HEK293 (cell line): ENCODE data around the gene LRP1B.

ENCODE experiments used
- CTCF ChIA-PET: fragments of 350-600 bp; formaldehyde crosslinking; extraction: SDS; loops from one replicate; lab custom pipeline; 2021; ENCODE audit warnings: antibody characterized with exemption; lab: Yijun Ruan, JAX
- POLR2A ChIA-PET: fragments of 300-600 bp; formaldehyde crosslinking; extraction: SDS; loops from one replicate; lab custom pipeline; 2020; ENCODE audit warnings: antibody characterized with exemption, inconsistent platforms; lab: Yijun Ruan, JAX
- H3K27ac ChIP-seq: fragments of 200-500 bp; sonication (Bioruptor generic); 2 replicates; pipeline ENCODE4 v1.5.1; 2014; ENCODE audit warnings: low read depth, low read length, control low read depth, inconsistent platforms; ENCODE audit errors: extremely low read depth
- H3K36me3 ChIP-seq, 2 experiments: fragments of 200-500 bp in 1 of 2; sonication (Bioruptor generic) in 1 of 2; 1 replicate in 1 of 2; 2 replicates in 1 of 2; pipeline ENCODE4 v1.5.1; 2014 to 2017; ENCODE audit warnings: inconsistent platforms in 2 of 2, low read length in 2 of 2; ENCODE audit not compliant: control insufficient read depth in 2 of 2, insufficient read depth in 1 of 2
- H3K4me1 ChIP-seq: fragments of 200-500 bp; sonication (Bioruptor generic); 2 replicates; pipeline ENCODE4 v1.5.1; 2014; ENCODE audit warnings: mild to moderate bottlenecking, low read length, inconsistent platforms; ENCODE audit not compliant: control insufficient read depth, insufficient read depth
- H3K4me3 ChIP-seq: 2 replicates; pipeline ENCODE4 v1.5.1; 2011; ENCODE audit warnings: low read depth, mild to moderate bottlenecking, control low read depth, low read length, moderate library complexity
- H3K9me3 ChIP-seq: fragments of 200-500 bp; sonication (Bioruptor generic); 2 replicates; pipeline ENCODE4 v1.5.1; 2014; ENCODE audit warnings: low read depth, low read length, inconsistent platforms; ENCODE audit not compliant: control insufficient read depth, insufficient read depth
- AEBP2 ChIP-seq: fragments of 450-650 bp; formaldehyde crosslinking; IDR thresholded peaks from 2 replicates; pipeline ENCODE4 v1.5.1; 2016; ENCODE audit warnings: missing biosample characterization, missing genetic modification characterization, borderline replicate concordance
- EGR2 ChIP-seq: fragments of 450-650 bp; formaldehyde crosslinking; IDR thresholded peaks from 2 replicates; pipeline ENCODE4 v1.5.1; 2016; ENCODE audit warnings: low read depth, missing biosample characterization, missing genetic modification characterization
- GLIS1 ChIP-seq: fragments of 450-650 bp; formaldehyde crosslinking; IDR thresholded peaks from 2 replicates; pipeline ENCODE4 v1.5.1; 2016; ENCODE audit warnings: missing biosample characterization, missing genetic modification characterization
- KLF10 ChIP-seq: fragments of 450-650 bp; IDR thresholded peaks from 2 replicates; pipeline ENCODE4 v1.5.1; 2018; ENCODE audit warnings: missing biosample characterization, mild to moderate bottlenecking, missing genetic modification characterization
- KLF16 ChIP-seq: fragments of 450-650 bp; formaldehyde crosslinking; IDR thresholded peaks from 2 replicates; pipeline ENCODE4 v1.5.1; 2017; ENCODE audit warnings: missing biosample characterization, missing genetic modification characterization
- KLF7 ChIP-seq: fragments of 450-650 bp; formaldehyde crosslinking; IDR thresholded peaks from 2 replicates; pipeline ENCODE4 v1.5.1; 2016; ENCODE audit warnings: missing biosample characterization, missing genetic modification characterization, borderline replicate concordance
- SP7 ChIP-seq: fragments of 450-650 bp; formaldehyde crosslinking; IDR thresholded peaks from 2 replicates; pipeline ENCODE4 v1.5.1; 2016; ENCODE audit warnings: missing biosample characterization, missing genetic modification characterization
- ZBTB1 ChIP-seq: fragments of 450-650 bp; formaldehyde crosslinking; IDR thresholded peaks from 2 replicates; pipeline ENCODE4 v1.5.1; 2016; ENCODE audit warnings: missing biosample characterization, missing genetic modification characterization
- ZNF433 ChIP-seq: fragments of 450-650 bp; formaldehyde crosslinking; IDR thresholded peaks from 2 replicates; pipeline ENCODE4 v1.5.1; 2016; ENCODE audit warnings: missing biosample characterization, missing genetic modification characterization, low read depth
- ZNF518A ChIP-seq: fragments of 450-650 bp; formaldehyde crosslinking; conservative IDR thresholded peaks from 2 replicates; pipeline ENCODE4 v1.5.1; 2016; ENCODE audit warnings: low read depth, missing biosample characterization, missing genetic modification characterization
- ZNF626 ChIP-seq: fragments of 450-650 bp; sonication (Bioruptor Pico); formaldehyde crosslinking; IDR thresholded peaks from 2 replicates; pipeline ENCODE4 v1.5.1; 2018; ENCODE audit warnings: missing biosample characterization, missing genetic modification characterization, inconsistent platforms
- ZNF791 ChIP-seq: fragments of 450-650 bp; formaldehyde crosslinking; IDR thresholded peaks from 2 replicates; pipeline ENCODE4 v1.5.1; 2016; ENCODE audit warnings: missing biosample characterization, missing genetic modification characterization
- TF ChIP-seq, protein P1 (sequence below): fragments of 450-650 bp; formaldehyde crosslinking; optimal IDR thresholded peaks from 2 replicates; pipeline ENCODE3; 2016; ENCODE audit warnings: missing biosample characterization, mild to moderate bottlenecking, missing genetic modification characterization
- TF ChIP-seq, protein P2 (sequence below): fragments of 450-650 bp; formaldehyde crosslinking; IDR thresholded peaks from 2 replicates; pipeline ENCODE4 v1.5.1; 2016; ENCODE audit warnings: missing biosample characterization, missing genetic modification characterization, borderline replicate concordance

The LRP1B gene

GRCh38 chr2:141313972-141314371 is 816.8 kb downstream of the LRP1B start:
- no peaks in the 10 kb centered on the region for H3K36me3 ChIP-seq
- POLR2A ChIA-PET = no interaction called here
- TF ChIP-seq ZBTB1 (no peak), EGR2 (tag by site-specific recombination) (no peak), KLF10 (tag by site-specific recombination) (no peak), ZNF518A (tag by site-specific recombination) (no peak), KLF16 (tag by site-specific recombination) (no peak), KLF7 (tag by site-specific recombination) (no peak), ZNF626 (tag by site-specific recombination) (no peak), ZNF433 (tag by site-specific recombination) (no peak), GLIS1 (no peak), ZNF791 (tag by site-specific recombination) (no peak)
- TF ChIP-seq, protein P1, sequence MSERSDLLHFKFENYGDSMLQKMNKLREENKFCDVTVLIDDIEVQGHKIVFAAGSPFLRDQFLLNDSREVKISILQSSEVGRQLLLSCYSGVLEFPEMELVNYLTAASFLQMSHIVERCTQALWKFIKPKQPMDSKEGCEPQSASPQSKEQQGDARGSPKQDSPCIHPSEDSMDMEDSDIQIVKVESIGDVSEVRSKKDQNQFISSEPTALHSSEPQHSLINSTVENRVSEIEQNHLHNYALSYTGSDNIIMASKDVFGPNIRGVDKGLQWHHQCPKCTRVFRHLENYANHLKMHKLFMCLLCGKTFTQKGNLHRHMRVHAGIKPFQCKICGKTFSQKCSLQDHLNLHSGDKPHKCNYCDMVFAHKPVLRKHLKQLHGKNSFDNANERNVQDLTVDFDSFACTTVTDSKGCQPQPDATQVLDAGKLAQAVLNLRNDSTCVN = no peak
- TF ChIP-seq, protein P2, sequence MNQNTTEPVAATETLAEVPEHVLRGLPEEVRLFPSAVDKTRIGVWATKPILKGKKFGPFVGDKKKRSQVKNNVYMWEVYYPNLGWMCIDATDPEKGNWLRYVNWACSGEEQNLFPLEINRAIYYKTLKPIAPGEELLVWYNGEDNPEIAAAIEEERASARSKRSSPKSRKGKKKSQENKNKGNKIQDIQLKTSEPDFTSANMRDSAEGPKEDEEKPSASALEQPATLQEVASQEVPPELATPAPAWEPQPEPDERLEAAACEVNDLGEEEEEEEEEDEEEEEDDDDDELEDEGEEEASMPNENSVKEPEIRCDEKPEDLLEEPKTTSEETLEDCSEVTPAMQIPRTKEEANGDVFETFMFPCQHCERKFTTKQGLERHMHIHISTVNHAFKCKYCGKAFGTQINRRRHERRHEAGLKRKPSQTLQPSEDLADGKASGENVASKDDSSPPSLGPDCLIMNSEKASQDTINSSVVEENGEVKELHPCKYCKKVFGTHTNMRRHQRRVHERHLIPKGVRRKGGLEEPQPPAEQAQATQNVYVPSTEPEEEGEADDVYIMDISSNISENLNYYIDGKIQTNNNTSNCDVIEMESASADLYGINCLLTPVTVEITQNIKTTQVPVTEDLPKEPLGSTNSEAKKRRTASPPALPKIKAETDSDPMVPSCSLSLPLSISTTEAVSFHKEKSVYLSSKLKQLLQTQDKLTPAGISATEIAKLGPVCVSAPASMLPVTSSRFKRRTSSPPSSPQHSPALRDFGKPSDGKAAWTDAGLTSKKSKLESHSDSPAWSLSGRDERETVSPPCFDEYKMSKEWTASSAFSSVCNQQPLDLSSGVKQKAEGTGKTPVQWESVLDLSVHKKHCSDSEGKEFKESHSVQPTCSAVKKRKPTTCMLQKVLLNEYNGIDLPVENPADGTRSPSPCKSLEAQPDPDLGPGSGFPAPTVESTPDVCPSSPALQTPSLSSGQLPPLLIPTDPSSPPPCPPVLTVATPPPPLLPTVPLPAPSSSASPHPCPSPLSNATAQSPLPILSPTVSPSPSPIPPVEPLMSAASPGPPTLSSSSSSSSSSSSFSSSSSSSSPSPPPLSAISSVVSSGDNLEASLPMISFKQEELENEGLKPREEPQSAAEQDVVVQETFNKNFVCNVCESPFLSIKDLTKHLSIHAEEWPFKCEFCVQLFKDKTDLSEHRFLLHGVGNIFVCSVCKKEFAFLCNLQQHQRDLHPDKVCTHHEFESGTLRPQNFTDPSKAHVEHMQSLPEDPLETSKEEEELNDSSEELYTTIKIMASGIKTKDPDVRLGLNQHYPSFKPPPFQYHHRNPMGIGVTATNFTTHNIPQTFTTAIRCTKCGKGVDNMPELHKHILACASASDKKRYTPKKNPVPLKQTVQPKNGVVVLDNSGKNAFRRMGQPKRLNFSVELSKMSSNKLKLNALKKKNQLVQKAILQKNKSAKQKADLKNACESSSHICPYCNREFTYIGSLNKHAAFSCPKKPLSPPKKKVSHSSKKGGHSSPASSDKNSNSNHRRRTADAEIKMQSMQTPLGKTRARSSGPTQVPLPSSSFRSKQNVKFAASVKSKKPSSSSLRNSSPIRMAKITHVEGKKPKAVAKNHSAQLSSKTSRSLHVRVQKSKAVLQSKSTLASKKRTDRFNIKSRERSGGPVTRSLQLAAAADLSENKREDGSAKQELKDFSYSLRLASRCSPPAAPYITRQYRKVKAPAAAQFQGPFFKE (tag by site-specific recombination) = no peak
- TF ChIP-seq, all 188 proteins: peak for 0
- Histone ChIP-seq H3K27ac (no peak overlapping the region), H3K4me1 (peaks cover 8% of the 10 kb centered on the region), H3K4me3 (no peak overlapping the region), H3K9me3 (no peaks in the 10 kb centered on the region)
- CTCF ChIA-PET = no interaction called here

DNA sequence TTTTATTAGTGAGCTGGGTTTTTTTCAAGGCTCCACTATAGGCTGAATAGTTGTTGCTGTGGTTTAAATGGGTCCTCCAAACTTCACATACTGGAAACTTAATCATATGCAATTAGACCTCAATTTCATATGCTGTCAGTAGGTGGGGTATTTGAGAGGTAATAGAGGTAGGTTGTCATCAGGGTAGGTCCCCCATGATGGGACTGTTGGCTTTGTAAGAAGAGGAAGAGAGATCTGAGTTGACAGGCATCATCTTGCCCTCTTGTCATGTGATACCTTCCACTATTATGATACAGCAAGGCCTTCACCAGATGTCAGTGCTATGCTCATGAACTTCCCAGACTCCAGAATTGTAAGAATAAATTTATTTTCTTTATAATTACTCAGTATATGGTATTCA is 819.4 kb downstream of the LRP1B start:
- ChIA-PET CTCF (interaction anchor here (0.7 kb wide), 1 partner anchor 343 kb away, joined by 3 read pairs; no protein-coding TSS in a partner anchor), POLR2A (no interaction called here)
- peaks cover 3% of the 10 kb centered on the region; the same call in 1 of the 2 replicates for H3K4me1 ChIP-seq
- no peak for TF ChIP-seq AEBP2 (tag by site-specific recombination)
- no peak for TF ChIP-seq SP7 (tag by site-specific recombination)
- no peak overlapping the region for H3K4me3 ChIP-seq
- H3K9me3 ChIP-seq = no peaks in the 10 kb centered on the region
- no peaks in the 10 kb centered on the region for H3K36me3 ChIP-seq
- H3K27ac ChIP-seq = no peak overlapping the region
